ENCODE results near the gene MAD2L1. TPM values are rescaled to one million over a fixed set of nuclear protein-coding genes. Genes with fewer than 3 reads are reported as not detected.
A peak's percentile ranks its signal among the peaks of the same experiment; 100 is the strongest.

Gene MAD2L1
- total RNA-seq, 1 donor from 2014 or later: 12.8 TPM

- DNase-seq: no peak
Observed at GRCh38 chr4:120057416-120057815, 9.2 kb downstream of the MAD2L1 start.

- peak; percentile 23 for DNase-seq
Observed at GRCh38 chr4:120056246-120056645, 10.4 kb downstream of the MAD2L1 start.

DNA sequence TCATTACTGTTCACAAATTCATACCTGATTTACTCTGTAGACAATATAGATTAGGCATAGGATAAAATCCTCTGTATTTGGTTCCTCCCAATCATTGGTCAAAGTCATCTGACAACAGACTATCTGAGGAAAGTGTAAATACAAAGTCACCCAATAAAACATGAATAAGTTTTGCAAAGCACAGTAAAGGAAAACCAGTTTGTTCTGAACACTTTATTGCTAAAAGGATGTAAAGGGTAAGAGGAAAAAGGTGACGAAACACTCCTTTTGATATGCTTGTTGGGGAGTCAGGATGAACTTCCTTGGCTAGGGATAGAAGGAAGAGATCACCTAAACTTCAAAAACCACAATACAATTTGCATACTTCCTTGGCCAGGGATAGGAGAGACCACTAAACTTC lies 10.9 kb downstream of the MAD2L1 start:
- DNase-seq: no peak

GRCh38 chr4:120055162-120055561 lies 11.5 kb downstream of the MAD2L1 start:
- DNase-seq: no peak

- no peak for DNase-seq
Observed at GRCh38 chr4:120053911-120054310, 12.7 kb downstream of the MAD2L1 start.

DNA sequence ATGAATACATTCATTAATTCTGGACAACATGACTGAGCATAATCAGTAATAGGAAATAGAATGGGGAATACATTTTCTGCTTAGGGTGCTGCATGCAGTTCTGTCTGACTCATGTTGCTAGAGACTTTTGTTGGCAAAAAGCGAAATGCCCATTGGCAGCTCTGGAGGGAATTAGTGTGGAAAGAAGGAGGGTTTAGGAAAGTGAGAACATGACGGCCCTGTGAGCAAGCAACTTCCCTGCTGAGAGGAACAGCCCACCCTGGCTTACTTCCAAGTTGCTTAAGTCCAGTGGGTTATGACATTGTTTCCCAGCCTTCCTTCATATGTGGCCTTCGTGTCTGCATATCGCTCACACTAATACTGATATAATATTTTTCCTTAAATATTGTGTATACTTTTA lies 13.8 kb downstream of the MAD2L1 start:
- peak; percentile 52 for DNase-seq

GRCh38 chr4:120051253-120051652 lies 15.4 kb downstream of the MAD2L1 start:
- no peak for DNase-seq

DNA sequence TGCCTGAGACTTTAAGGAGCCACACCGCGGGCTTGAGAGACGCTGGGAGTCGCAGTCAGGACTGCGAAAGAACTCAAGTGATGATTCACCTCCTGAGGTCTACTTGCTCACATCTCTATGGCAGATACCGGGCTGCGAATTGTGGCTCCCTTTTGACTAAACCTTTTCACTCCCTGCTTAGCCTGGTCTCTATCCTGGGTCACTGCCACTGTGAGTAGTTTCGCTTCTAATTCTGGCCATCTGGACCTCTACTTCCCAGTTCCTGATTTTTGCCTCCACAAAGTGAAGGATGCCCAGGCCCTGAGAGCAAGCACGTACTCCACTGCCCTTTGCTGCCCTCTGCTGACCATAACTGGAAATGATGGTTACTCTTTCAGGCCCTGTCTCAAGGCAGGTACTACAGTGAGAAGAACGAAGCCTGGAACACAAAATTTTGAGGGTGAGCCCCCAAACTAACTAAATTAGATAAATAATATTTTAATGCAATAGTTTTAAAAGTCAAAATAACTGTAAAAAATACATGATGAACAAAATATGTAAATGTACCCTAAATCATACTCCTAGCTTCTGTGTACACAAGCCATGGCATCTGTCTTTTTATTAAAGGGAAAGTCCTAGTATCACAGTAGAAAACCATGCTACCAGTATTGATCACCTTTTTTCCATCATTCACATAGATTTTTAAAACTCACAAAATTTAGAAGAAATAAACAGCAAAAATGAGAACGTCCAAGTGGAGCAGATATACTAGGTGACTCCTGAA lies 16.7 kb downstream of the MAD2L1 start:
- DNase-seq: peak; percentile 67

DNA sequence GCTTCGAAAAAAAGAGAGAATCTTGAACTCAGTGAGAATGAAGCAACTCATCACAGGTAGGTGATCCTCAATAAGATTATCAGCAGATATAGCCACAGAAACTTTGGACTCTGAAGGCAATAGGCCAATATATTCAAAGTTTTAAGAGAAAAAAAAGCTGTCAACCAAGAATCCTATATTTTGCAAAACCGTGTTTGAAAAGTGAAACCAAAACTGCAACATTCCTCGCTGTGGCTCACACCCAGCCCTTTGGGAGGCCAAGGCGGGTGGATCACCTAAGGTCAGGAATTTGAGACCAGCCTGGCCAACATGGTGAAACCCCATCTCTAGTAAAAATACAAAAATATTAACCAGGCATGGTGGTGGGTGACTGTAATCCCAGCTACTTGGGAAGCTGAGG lies 22.8 kb downstream of the MAD2L1 start:
- no peak for DNase-seq

GRCh38 chr4:120037411-120037810 lies 29.2 kb downstream of the MAD2L1 start:
- DNase-seq: peak; percentile 40

DNA sequence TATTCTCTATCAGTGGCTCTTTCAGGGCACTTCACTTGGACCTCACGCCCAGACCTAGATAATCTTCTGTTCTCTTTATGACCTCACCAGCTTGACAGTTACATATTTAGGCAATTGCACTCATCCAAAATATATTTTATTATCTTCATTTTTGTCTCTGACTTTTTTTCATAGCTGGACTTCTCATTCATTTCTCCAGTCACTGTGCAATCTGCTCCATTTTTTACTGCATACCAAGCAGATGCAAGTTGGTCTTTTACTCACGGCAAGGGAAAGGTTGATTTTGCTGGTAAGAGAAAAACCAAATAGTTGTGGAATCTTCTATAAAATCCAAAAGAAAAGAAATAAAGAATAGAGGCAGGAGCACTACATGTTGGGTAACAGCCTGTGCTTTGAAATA lies 31.7 kb downstream of the MAD2L1 start:
- no peak for DNase-seq

- DNase-seq: no peak
Observed at GRCh38 chr4:120026853-120027252, 39.8 kb downstream of the MAD2L1 start.

- peak; percentile 27 for DNase-seq
Observed at GRCh38 chr4:120025516-120025915, 41.1 kb downstream of the MAD2L1 start.

DNA sequence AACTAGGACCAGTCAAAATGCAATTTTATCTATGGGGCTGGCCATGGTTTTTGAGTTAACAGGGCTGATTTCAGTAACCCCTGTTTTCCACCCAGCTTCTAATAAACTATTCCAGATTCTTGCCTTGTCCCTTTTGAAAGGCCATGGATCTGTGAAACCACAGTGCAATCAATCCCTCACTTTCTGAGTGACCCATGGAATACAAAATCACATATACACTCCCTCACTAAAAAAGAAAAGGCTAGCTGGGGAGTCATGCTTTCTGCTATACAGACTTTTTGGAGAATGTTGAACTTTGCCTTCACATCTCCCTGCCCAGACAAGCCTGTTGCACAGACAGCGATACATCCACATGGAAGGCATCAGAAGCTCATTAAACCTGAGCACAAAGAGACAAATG lies 47.9 kb downstream of the MAD2L1 start:
- DNase-seq: no peak

DNA sequence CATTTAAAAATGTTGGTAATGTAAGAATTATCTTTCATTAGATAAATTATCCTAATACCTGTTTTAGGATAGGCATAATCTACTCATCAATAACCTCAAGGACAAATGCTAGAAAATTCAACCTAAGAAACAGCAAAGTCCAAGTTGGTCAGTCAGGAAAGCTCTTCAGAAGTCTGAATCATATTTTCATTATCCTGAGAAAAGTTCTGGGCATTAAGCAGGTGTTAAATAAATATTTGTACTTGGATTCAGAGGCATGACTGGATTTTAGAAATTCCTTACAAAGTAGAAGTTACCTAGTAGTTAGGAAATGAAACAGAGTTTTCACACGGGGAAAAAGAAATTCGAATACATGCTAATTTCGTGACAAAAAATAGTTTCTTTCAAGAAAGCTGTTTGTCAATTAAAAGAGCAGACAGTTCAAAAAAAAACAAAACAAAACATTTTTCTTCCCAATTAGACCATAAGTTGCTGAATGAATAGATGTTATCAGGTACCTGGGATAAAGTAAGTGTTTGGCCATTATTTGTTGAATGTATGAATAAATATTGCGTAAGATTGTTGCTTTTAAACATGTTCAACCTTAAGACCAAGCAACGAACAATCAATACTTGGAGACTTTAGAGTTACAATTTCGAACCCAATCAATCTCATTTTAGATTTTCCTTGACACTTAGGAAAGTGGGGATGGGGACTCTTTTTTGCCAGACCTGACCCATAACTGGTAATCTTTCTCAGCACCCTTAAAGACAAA lies 48.5 kb downstream of the MAD2L1 start:
- no peak for DNase-seq

DNA sequence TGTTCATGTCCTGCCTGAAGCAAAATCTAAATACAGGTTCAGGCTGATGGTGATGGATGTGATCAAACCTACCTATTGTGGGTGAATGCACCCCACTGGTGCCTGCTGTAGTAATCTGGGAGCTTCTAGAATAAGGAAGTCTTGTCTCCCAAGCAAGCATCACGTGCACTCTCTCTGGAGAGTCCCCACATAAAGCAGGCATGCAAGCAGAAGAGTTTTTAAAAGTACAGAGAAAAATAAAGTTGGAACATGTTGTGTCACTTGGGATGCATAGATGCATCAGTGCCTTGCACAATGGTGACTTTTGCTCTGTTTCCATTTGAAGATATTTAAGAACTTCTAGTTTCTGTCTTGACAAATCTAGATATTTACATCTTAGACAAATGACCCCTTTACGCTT lies 54.9 kb downstream of the MAD2L1 start:
- peak; percentile 27 for DNase-seq

DNA sequence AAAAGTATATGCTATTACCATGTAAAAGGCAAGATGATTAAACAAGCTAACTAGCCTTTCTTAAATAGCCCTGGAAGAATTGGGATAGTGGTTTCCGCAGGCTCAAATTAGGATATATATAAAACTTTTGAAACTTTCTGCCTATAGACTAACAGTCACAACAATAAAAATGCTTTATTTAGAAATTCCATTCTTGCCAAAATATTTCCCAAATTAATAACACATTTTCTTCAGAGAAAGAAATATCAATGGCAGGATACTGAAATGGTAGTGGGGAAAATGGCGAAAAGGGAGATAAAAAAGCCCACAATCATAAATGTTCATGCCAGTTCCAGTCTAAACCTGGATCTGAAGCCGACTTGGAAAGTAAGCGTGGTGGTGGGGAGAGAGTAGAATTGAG lies 56.0 kb downstream of the MAD2L1 start:
- peak; percentile 33 for DNase-seq

DNA sequence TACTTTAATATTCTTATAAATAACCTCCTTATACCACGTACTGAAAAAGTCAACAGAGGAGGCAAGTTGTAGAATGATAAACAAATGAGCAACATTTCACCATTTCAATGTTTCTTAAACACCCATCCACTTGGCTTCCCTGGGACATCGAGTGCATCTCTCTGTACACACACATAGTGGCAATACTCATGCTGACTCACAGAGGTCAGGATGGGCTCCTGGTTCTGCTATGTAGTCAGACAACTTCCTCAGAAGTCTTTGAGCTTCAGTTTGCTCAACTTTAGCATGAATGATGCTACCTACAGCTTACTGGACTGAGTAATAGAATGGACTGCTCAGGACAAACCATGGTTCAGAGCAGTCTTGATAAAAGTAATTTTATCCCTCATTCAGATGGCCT lies 56.9 kb downstream of the MAD2L1 start:
- DNase-seq: no peak

- DNase-seq: no peak
Observed at GRCh38 chr4:120008957-120009356, 57.7 kb downstream of the MAD2L1 start.

DNA sequence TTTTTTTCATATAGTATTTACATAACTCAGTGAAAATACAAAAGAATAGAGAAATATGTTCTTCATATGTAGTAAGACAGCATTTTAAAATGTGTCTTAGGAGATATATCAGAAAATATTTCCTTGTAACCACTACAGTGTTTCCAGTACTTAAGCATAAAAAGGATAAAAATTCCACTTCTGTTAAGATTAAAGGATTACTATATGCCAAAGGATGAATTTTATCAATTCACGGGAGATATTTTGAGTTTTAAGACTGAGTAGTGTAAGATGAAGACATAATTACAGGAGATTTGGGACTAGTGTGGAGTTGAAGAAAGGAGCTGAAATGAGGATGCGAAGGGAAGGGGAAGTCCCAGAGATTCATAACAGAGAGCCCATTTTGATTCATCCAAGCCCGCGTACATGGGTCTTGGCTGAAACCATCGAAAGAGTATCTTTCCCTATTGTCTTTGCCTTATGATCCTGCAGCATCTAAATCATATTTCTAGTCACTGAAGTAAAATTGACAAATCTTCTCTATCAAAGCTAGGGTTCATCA lies 58.7 kb downstream of the MAD2L1 start:
- peak; percentile 82 for DNase-seq

- DNase-seq: peak; percentile 99
Observed at GRCh38 chr4:120007191-120007871, 59.3 kb downstream of the MAD2L1 start.
